ENCODE measurements around the gene CTBP1.

DNA sequence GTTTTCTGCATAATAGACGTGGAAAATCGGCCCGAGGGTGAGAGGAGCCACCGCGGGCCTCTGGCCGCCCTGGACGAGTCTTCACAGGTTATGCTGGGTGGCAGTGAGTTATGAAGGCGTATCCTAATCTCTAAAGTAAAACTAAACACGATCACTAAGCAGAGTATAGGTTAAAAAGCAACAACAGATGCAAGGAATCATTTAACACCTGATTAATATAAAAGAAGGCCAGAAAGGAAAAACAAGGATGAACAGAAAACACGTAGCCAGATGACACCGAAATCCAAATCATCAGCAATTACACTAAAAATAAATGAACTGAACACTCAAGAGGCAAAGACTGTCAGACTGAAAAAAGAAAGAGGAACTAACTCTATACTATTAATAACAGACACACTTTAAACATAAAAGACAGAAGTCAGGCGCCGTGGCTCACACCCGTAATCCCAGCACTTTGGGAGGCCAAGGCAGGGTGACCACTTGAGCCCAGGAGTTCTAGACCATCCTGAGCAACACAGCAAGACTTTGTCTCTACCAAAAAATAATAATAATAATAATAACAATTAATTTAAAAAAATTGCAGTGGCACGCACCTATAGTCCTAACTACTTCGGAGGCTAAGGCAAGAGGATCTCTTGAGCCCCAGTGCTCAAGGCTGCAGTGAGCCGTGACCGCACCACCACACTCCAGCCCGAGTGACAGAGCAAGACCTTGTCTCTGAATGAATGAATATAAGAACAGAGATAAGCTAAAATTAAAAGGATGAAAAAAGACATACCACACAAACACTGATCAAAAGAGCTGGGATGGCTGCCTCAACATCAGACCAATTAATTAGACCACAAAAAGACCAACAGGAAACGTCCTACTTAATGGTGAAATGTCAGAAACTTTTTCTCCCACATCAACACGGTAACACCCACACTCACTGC is 30.0 kb downstream of the CTBP1 start:
- TF ChIP-seq, protein P1, sequence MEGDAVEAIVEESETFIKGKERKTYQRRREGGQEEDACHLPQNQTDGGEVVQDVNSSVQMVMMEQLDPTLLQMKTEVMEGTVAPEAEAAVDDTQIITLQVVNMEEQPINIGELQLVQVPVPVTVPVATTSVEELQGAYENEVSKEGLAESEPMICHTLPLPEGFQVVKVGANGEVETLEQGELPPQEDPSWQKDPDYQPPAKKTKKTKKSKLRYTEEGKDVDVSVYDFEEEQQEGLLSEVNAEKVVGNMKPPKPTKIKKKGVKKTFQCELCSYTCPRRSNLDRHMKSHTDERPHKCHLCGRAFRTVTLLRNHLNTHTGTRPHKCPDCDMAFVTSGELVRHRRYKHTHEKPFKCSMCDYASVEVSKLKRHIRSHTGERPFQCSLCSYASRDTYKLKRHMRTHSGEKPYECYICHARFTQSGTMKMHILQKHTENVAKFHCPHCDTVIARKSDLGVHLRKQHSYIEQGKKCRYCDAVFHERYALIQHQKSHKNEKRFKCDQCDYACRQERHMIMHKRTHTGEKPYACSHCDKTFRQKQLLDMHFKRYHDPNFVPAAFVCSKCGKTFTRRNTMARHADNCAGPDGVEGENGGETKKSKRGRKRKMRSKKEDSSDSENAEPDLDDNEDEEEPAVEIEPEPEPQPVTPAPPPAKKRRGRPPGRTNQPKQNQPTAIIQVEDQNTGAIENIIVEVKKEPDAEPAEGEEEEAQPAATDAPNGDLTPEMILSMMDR (conservative IDR thresholded peaks at IDR 0.05; ENCODE audit: low read length): no peak
- no peak for TF ChIP-seq EZH2phosphoT487 (IDR thresholded peaks at IDR 0.05; ENCODE audit: borderline replicate concordance)
